Mucosa of descending colon (tissue), 3 donors: ENCODE results near the gene GLI3. TPM values are rescaled to one million over a fixed set of nuclear protein-coding genes. Genes with fewer than 3 reads are reported as not detected.

Experiments used
- ATAC-seq: fragments of 200-7000 bp; cut with Tn5 transposase; one replicate; pipeline ENCODE4 v1.9.1; 2020; ENCODE audit warnings: mild to moderate bottlenecking, moderate library complexity
- DNase-seq, 3 donors: peaks; one replicate each; pipeline ENCODE4 v3.0.0-alpha.2; 2020
- H3K36me3 ChIP-seq: fragments of 200-600 bp; one replicate; pipeline ENCODE4 v1.8.0; 2021; ENCODE audit warnings: low read depth, mild to moderate bottlenecking
- H3K4me1 ChIP-seq: fragments of 200-600 bp; one replicate; pipeline ENCODE4 v1.8.0; 2021; ENCODE audit warnings: low read depth, mild to moderate bottlenecking
- H3K4me3 ChIP-seq: fragments of 200-600 bp; one replicate; pipeline ENCODE4 v1.8.0; 2021; ENCODE audit warnings: mild to moderate bottlenecking
- H3K9me3 ChIP-seq: fragments of 200-600 bp; one replicate; pipeline ENCODE4 v1.8.0; 2021; ENCODE audit warnings: mild to moderate bottlenecking
- CTCF ChIP-seq: fragments of 200-600 bp; IDR thresholded peaks from one replicate; pipeline ENCODE4 v1.8.0; 2022; ENCODE audit warnings: antibody characterized with exemption, mild to moderate bottlenecking
- intact Hi-C, 2 donors: fragments of 100-400 bp; cut with DNase I in 1 of 2; cut with micrococcal nuclease in 1 of 2; formaldehyde crosslinking; loops; one replicate each; pipeline versions ENCODE4 v1.11.0 to v1.11.1; 2022; cut with DNase I, micrococcal nuclease
- total RNA-seq, 3 donors: library from RNA; stranded (reverse); fragmentation: NEBNext Ultra II Directional in 2 of 3; extraction: Animal tissue kit (Norgen Biotek cat#: 25700) in 2 of 3; gene quantifications; one replicate each; pipeline versions ENCODE4 v1.2.1 to v1.2.4, GENCODE V29; 2021 to 2023
- donor health status: DM: no; HTN: no; CAD: no; lungs with moderate emphysema.
- donor health status: DM: no; HTN: no; CAD: no.
- donor health status: DM: no; HTN: yes; CAD: no.

GLI3 gene
- total RNA-seq, 3 donors from 2014 or later, result 3.0 to 56.3 (median 8.8) TPM

- H3K4me3 ChIP-seq, result no peak overlapping the region
- ATAC-seq (no peak), DNase-seq (no peak)
- H3K36me3 ChIP-seq, result no peaks in the 10 kb centered on the region
- intact Hi-C loops, result no loop called here
- TF ChIP-seq CTCF, result no peak
- H3K9me3 ChIP-seq, result no peaks in the 10 kb centered on the region
- no peaks in the 10 kb centered on the region for H3K4me1 ChIP-seq
Measured at GRCh38 chr7:42035210-42035609, 201.8 kb downstream of the GLI3 start.

- Histone ChIP-seq H3K4me1 (no peaks in the 10 kb centered on the region), H3K4me3 (no peak overlapping the region), H3K36me3 (no peaks in the 10 kb centered on the region), H3K9me3 (no peaks in the 10 kb centered on the region)
- intact Hi-C loops, result no loop called here
- DNase-seq (no peak), ATAC-seq (no peak)
- TF ChIP-seq CTCF, result no peak
Measured at GRCh38 chr7:42033480-42033879, 203.5 kb downstream of the GLI3 start.

- Histone ChIP-seq H3K4me1 (no peaks in the 10 kb centered on the region), H3K36me3 (no peaks in the 10 kb centered on the region), H3K9me3 (no peaks in the 10 kb centered on the region), H3K4me3 (no peak overlapping the region)
- ATAC-seq, result no peak
- intact Hi-C loops, result no loop called here
- TF ChIP-seq CTCF, result no peak
- DNase-seq, result no peak
Measured at GRCh38 chr7:42029405-42029804, 207.6 kb downstream of the GLI3 start.

- H3K4me3 ChIP-seq, result no peak overlapping the region
- no peaks in the 10 kb centered on the region for H3K36me3 ChIP-seq
- intact Hi-C loops, result no loop called here
- TF ChIP-seq CTCF, result no peak
- DNase-seq (no peak), ATAC-seq (no peak)
- H3K9me3 ChIP-seq, result no peaks in the 10 kb centered on the region
- H3K4me1 ChIP-seq, result no peaks in the 10 kb centered on the region
Measured at GRCh38 chr7:42027521-42027920, 209.5 kb downstream of the GLI3 start.

GRCh38 chr7:42026622-42027197 is 210.3 kb downstream of the GLI3 start:
- Histone ChIP-seq H3K9me3 (no peaks in the 10 kb centered on the region), H3K4me3 (no peak overlapping the region), H3K4me1 (no peaks in the 10 kb centered on the region), H3K36me3 (no peaks in the 10 kb centered on the region)
- intact Hi-C loops, result no loop called here
- TF ChIP-seq CTCF, result no peak
- ATAC-seq, result no peak
- no peak for DNase-seq
